OCI-LY3 (cell line): ENCODE measurements around the gene LYZL1.

ENCODE experiments used
- H2AFZ ChIP-seq: fragments of 200-600, 300-600 bp; shearing (Covaris generic); 2 replicates; pipeline ENCODE4 v1.6.0; 2014; ENCODE audit warnings: antibody characterized with exemption, low read depth, low read length
- H3K27ac ChIP-seq: fragments of 200-600, 300-600 bp; sonication (generic); 2 replicates; pipeline ENCODE4 v1.5.1; 2014; ENCODE audit warnings: mild to moderate bottlenecking, low read length, moderate library complexity, mixed read lengths
- H3K27me3 ChIP-seq: fragments of 200-600, 300-600 bp; sonication (generic); 2 replicates; pipeline ENCODE4 v1.6.1; 2014; ENCODE audit warnings: low read depth, low read length, mixed read lengths
- H3K36me3 ChIP-seq: fragments of 200-600, 300-600 bp; sonication (generic); replicated peaks from 2 replicates; pipeline ENCODE3; 2014; ENCODE audit warnings: low read depth, low read length, mixed read lengths
- H3K4me1 ChIP-seq: fragments of 300-600, 200-600 bp; sonication (generic); 2 replicates; pipeline ENCODE4 v1.6.1; 2014; ENCODE audit warnings: low read length, mixed read lengths
- H3K4me2 ChIP-seq: fragments of 200-600, 300-600 bp; sonication (generic); 2 replicates; pipeline ENCODE4 v1.6.1; 2014; ENCODE audit warnings: low read length, mixed read lengths
- H3K4me3 ChIP-seq: fragments of 300-600, 200-600 bp; sonication (generic); 2 replicates; pipeline ENCODE4 v1.5.1; 2014; ENCODE audit warnings: antibody characterized with exemption, mild to moderate bottlenecking, low read length, moderate library complexity
- H3K79me2 ChIP-seq: fragments of 300-600, 200-600 bp; shearing (Covaris generic); 2 replicates; pipeline ENCODE4 v1.6.1; 2014; ENCODE audit warnings: mild to moderate bottlenecking, low read length, mixed read lengths
- H3K9ac ChIP-seq: fragments of 300-600, 200-600 bp; shearing (Covaris generic); 2 replicates; pipeline ENCODE4 v1.6.0; 2014; ENCODE audit warnings: mild to moderate bottlenecking, low read length, moderate library complexity
- H3K9me3 ChIP-seq: fragments of 200-600, 300-600 bp; shearing (Covaris generic); 2 replicates; pipeline ENCODE4 v1.6.1; 2014; ENCODE audit warnings: low read length, mixed read lengths; ENCODE audit not compliant: insufficient read depth
- H4K20me1 ChIP-seq: fragments of 200-600, 300-600 bp; sonication (generic); 2 replicates; pipeline ENCODE4 v1.6.1; 2016; ENCODE audit warnings: low read length, mixed read lengths; ENCODE audit not compliant: insufficient read depth
- EZH2phosphoT487 ChIP-seq: fragments of 200-600 bp; shearing (Covaris generic); IDR thresholded peaks from 2 replicates; pipeline ENCODE4 v1.6.1; 2018; ENCODE audit warnings: antibody characterized with exemption, mixed run types, low read depth
- TF ChIP-seq, protein P1 (sequence below): fragments of 200-600, 300-600 bp; sonication (generic); IDR thresholded peaks from 2 replicates; pipeline ENCODE4 v1.5.1; 2014; ENCODE audit warnings: antibody characterized with exemption, low read length, low read depth

Gene LYZL1

DNA sequence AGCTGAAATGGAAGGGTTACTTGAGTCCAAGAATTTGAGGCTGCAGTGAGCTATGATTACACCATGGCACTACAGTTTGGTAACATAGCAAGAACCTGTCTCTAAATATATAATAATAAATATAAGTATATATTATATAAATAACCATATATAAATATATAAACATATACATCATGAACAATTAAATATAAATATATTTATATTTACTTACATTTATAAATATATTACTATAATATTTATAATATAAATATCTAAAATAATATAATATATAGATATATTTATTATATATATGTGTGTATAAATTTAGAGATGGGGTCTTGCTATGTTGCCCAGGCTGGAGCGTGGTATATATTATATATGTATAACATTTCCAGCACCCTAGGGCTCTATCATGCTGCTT is 42.4 kb upstream of the LYZL1 start:
- Histone ChIP-seq H3K27me3 (0 out of 2 replicates have a peak, but pooled peaks cover 3% of the 10 kb centered on the region), H3K79me2 (no peaks in the 10 kb centered on the region), H3K9ac (no peak overlapping the region), H3K4me1 (peaks cover 4% of the 10 kb centered on the region; the same call in 1 of the 2 replicates), H3K27ac (no peak overlapping the region), H3K4me2 (no peak overlapping the region), H3K36me3 (no peaks in the 10 kb centered on the region), H4K20me1 (no peaks in the 10 kb centered on the region), H3K4me3 (no peak overlapping the region), H3K9me3 (no peaks in the 10 kb centered on the region), H2AFZ (no peak overlapping the region)
- TF ChIP-seq EZH2phosphoT487: no peak
- TF ChIP-seq, protein P1, sequence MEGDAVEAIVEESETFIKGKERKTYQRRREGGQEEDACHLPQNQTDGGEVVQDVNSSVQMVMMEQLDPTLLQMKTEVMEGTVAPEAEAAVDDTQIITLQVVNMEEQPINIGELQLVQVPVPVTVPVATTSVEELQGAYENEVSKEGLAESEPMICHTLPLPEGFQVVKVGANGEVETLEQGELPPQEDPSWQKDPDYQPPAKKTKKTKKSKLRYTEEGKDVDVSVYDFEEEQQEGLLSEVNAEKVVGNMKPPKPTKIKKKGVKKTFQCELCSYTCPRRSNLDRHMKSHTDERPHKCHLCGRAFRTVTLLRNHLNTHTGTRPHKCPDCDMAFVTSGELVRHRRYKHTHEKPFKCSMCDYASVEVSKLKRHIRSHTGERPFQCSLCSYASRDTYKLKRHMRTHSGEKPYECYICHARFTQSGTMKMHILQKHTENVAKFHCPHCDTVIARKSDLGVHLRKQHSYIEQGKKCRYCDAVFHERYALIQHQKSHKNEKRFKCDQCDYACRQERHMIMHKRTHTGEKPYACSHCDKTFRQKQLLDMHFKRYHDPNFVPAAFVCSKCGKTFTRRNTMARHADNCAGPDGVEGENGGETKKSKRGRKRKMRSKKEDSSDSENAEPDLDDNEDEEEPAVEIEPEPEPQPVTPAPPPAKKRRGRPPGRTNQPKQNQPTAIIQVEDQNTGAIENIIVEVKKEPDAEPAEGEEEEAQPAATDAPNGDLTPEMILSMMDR: no peak

DNA sequence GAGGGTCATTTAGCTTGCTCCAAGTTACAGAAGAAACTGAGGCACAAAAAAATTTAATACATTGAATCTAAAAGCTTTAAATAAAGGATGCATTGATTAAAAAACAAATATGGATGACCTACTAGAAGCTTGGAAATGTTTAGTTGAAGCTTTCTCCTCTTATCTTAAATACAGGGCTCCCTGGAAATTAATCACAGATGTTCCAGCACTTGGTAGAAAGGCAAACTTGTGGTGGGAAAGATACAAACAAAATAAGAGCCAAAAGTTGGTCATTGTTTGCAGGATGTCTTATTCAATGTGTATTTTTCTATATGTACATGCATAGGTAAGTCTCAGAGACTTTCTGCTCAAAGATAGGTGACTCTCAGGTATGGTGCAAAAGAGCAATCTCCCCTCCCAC is 40.7 kb upstream of the LYZL1 start:
- Histone ChIP-seq H2AFZ (no peak overlapping the region), H3K27ac (no peak overlapping the region), H4K20me1 (no peaks in the 10 kb centered on the region), H3K9ac (no peak overlapping the region), H3K27me3 (peaks cover 14% of the 10 kb centered on the region), H3K36me3 (no peaks in the 10 kb centered on the region), H3K9me3 (no peaks in the 10 kb centered on the region), H3K79me2 (no peaks in the 10 kb centered on the region), H3K4me3 (no peak overlapping the region), H3K4me1 (no peaks in the 10 kb centered on the region), H3K4me2 (no peak overlapping the region)
- no peak for TF ChIP-seq EZH2phosphoT487
- TF ChIP-seq, protein P1: no peak

DNA sequence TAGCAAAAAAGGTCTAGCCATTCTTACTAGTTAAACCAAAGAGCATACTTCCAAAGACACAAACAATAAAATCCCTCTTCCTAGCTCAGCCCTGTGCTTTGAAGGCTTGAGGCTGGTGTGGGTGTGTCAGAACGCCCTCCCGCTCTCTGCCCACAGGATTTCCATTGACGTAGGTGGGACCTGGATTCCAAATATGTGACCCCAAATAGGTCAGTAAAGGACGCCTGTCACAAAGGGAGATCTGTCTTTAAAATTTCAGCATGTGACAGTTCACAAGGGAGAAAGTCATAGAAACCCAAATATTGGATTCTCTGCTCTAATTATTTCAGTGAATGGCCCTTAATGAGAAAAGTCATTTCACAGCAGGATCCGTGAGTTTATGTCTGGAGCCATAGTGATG is 39.9 kb upstream of the LYZL1 start:
- H2AFZ ChIP-seq: no peak overlapping the region
- no peaks in the 10 kb centered on the region for H3K36me3 ChIP-seq
- H3K4me1 ChIP-seq: no peaks in the 10 kb centered on the region
- H3K27me3 ChIP-seq: peaks cover 22% of the 10 kb centered on the region
- H3K9ac ChIP-seq: no peak overlapping the region
- no peak overlapping the region for H3K4me2 ChIP-seq
- no peaks in the 10 kb centered on the region for H3K9me3 ChIP-seq
- no peak overlapping the region for H3K4me3 ChIP-seq
- H4K20me1 ChIP-seq: no peaks in the 10 kb centered on the region
- H3K27ac ChIP-seq: no peak overlapping the region
- TF ChIP-seq, protein P1: no peak
- no peak for TF ChIP-seq EZH2phosphoT487
- no peaks in the 10 kb centered on the region for H3K79me2 ChIP-seq

- TF ChIP-seq, protein P1: no peak
- TF ChIP-seq EZH2phosphoT487: no peak
Measured at GRCh38 chr10:29250066-29250465, 38.8 kb upstream of the LYZL1 start.

More at GRCh38 chr10:29250066-29250465, 38.8 kb upstream of the LYZL1 start:
- no peak overlapping the region for H3K9ac ChIP-seq
- no peaks in the 10 kb centered on the region for H3K79me2 ChIP-seq
- H3K4me1 ChIP-seq: no peaks in the 10 kb centered on the region
- no peaks in the 10 kb centered on the region for H4K20me1 ChIP-seq
- H3K4me3 ChIP-seq: no peak overlapping the region
- H3K36me3 ChIP-seq: no peaks in the 10 kb centered on the region
- no peaks in the 10 kb centered on the region for H3K9me3 ChIP-seq
- H2AFZ ChIP-seq: no peak overlapping the region
- H3K27ac ChIP-seq: no peak overlapping the region
- H3K4me2 ChIP-seq: no peak overlapping the region
- peaks cover 28% of the 10 kb centered on the region for H3K27me3 ChIP-seq
